Smooth muscle cell of the brain vasculature (primary cell): ENCODE results near the gene KRT8.
"Not testable (repeated sequence)": the region's sequence is repeated elsewhere in the genome, so short reads cannot be mapped to it uniquely, and the experiment has no call there.

Experiments used
- DNase-seq: peaks from one replicate; pipeline ENCODE4 v3.0.0-alpha.2; 2012; ENCODE audit warnings: low read depth, low spot score

The KRT8 gene

GRCh38 chr12:52874573-52875435 lies 30.1 kb downstream of the KRT8 start:
- DNase-seq, result no peak

GRCh38 chr12:52873832-52874572 lies 30.9 kb downstream of the KRT8 start:
- peak; percentile 76 for DNase-seq

- DNase-seq, result no peak
Measured at GRCh38 chr12:52873513-52873831, 31.4 kb downstream of the KRT8 start.

GRCh38 chr12:52872644-52873389 lies 32.1 kb downstream of the KRT8 start:
- no peak for DNase-seq

- peak; percentile 39 for DNase-seq
Measured at GRCh38 chr12:52871291-52872039, 33.4 kb downstream of the KRT8 start.

- DNase-seq, result no peak
Measured at GRCh38 chr12:52870361-52871290, 34.2 kb downstream of the KRT8 start.

GRCh38 chr12:52867642-52868041 lies 37.2 kb downstream of the KRT8 start:
- DNase-seq, result no peak

GRCh38 chr12:52867152-52867551 lies 37.7 kb downstream of the KRT8 start:
- DNase-seq, result no peak

- DNase-seq, result peak; percentile 52
Measured at GRCh38 chr12:52865090-52865944, 39.6 kb downstream of the KRT8 start.

GRCh38 chr12:52862023-52862422 lies 42.9 kb downstream of the KRT8 start:
- DNase-seq, result no peak

GRCh38 chr12:52861511-52861910 lies 43.4 kb downstream of the KRT8 start:
- DNase-seq, result no peak

GRCh38 chr12:52860102-52860823 lies 44.6 kb downstream of the KRT8 start:
- DNase-seq, result no peak

GRCh38 chr12:52857500-52857899 lies 47.4 kb downstream of the KRT8 start:
- DNase-seq, result no peak

- DNase-seq, result no peak
Measured at GRCh38 chr12:52856787-52857186, 48.1 kb downstream of the KRT8 start.

- not testable (repeated sequence) for DNase-seq
Measured at GRCh38 chr12:52856077-52856476, 48.8 kb downstream of the KRT8 start.

GRCh38 chr12:52851787-52852186 lies 53.1 kb downstream of the KRT8 start:
- DNase-seq, result no peak

- no peak for DNase-seq
Measured at GRCh38 chr12:52850681-52851080, 54.2 kb downstream of the KRT8 start.

GRCh38 chr12:52849511-52849910 lies 55.4 kb downstream of the KRT8 start:
- DNase-seq, result no peak
